ENCODE data around the gene CKAP2. TPM values are rescaled to one million over a fixed set of nuclear protein-coding genes. Genes with fewer than 3 reads are reported as not detected.

Gene CKAP2
- total RNA-seq, 4 donors from 2014 or later: 9.8 to 38.0 (median 13.7) TPM

- DNase-seq: peak; percentile 94 to 98 (median 98)
- H3K27ac ChIP-seq: peak within 1 kb of the TSS; percentile 91 to 99 (median 97)
- peaks cover 0 to 22% (median 7%) of the 10 kb centered on the region in 4 donors for H3K4me1 ChIP-seq
- peak within 1 kb of the TSS; percentile 62 to 90 (median 72) for H3K4me3 ChIP-seq
- no peaks in the 10 kb centered on the region for H3K9me3 ChIP-seq
- H3K27me3 ChIP-seq: no peaks in the 10 kb centered on the region
- TF ChIP-seq CTCF (IDR thresholded peaks at IDR 0.05): peak; percentile 97 to 100 (median 100)
- TF ChIP-seq POLR2A (IDR thresholded peaks at IDR 0.05): peak; percentile 88 to 94
- no peaks in the 10 kb centered on the region for H3K36me3 ChIP-seq
Measured at GRCh38 chr13:52450012-52450792, 5.1 kb upstream of the CKAP2 start, which contains the start of gene VPS36. VPS36 (minus strand) TSS chr13:52450634; CDS start chr13:52450594, 40 bp downstream.

GRCh38 chr13:52450793-52451116 is 4.5 kb upstream of the CKAP2 start:
- Histone ChIP-seq H3K27ac (peak overlapping the region in 3 of 4 donors; percentile 91 to 99 (median 97)), H3K9me3 (no peaks in the 10 kb centered on the region), H3K4me3 (peak overlapping the region in 3 of 4 donors; percentile 69 to 90 (median 76)), H3K36me3 (no peaks in the 10 kb centered on the region), H3K27me3 (no peaks in the 10 kb centered on the region), H3K4me1 (peaks cover 0 to 22% (median 7%) of the 10 kb centered on the region in 4 donors)
- peak in 1 of 6 experiments; percentile 30 for TF ChIP-seq CTCF (IDR thresholded peaks at IDR 0.05)
- no peak for TF ChIP-seq POLR2A (IDR thresholded peaks at IDR 0.05)
- no peak for DNase-seq

- no peak for DNase-seq
- Histone ChIP-seq H3K27ac (peak overlapping the region in 2 of 4 donors; percentile 91 to 99), H3K4me3 (no peak overlapping the region)
Measured at GRCh38 chr13:52451135-52451804, 4.0 kb upstream of the CKAP2 start.

GRCh38 chr13:52452470-52452869 is 2.8 kb upstream of the CKAP2 start:
- H3K9me3 ChIP-seq: no peaks in the 10 kb centered on the region
- DNase-seq: no peak
- no peak overlapping the region for H3K4me3 ChIP-seq
- no peaks in the 10 kb centered on the region for H3K27me3 ChIP-seq
- H3K36me3 ChIP-seq: no peaks in the 10 kb centered on the region
- TF ChIP-seq CTCF (IDR thresholded peaks at IDR 0.05) (no peak), POLR2A (IDR thresholded peaks at IDR 0.05) (no peak)
- no peak overlapping the region for H3K27ac ChIP-seq
- H3K4me1 ChIP-seq: peaks cover 0 to 35% (median 7%) of the 10 kb centered on the region in 4 donors

More at GRCh38 chr13:52451135-52451804, 4.0 kb upstream of the CKAP2 start:
- Histone ChIP-seq H3K9me3 (no peaks in the 10 kb centered on the region), H3K27me3 (no peaks in the 10 kb centered on the region), H3K4me1 (peaks cover 0 to 24% (median 7%) of the 10 kb centered on the region in 4 donors), H3K36me3 (no peaks in the 10 kb centered on the region)
- TF ChIP-seq POLR2A (IDR thresholded peaks at IDR 0.05): no peak
- TF ChIP-seq CTCF (IDR thresholded peaks at IDR 0.05): no peak

GRCh38 chr13:52454459-52454819 is 839 bp upstream of the CKAP2 start:
- Histone ChIP-seq H3K4me3 (peak overlapping the region; percentile 62 to 96 (median 73)), H3K36me3 (no peaks in the 10 kb centered on the region), H3K27ac (peak overlapping the region; percentile 91 to 98 (median 94)), H3K4me1 (peaks cover 0 to 23% (median 3%) of the 10 kb centered on the region in 4 donors), H3K9me3 (no peaks in the 10 kb centered on the region), H3K27me3 (no peaks in the 10 kb centered on the region)
- peak in 2 of 3 donors; percentile 56 to 69 for DNase-seq
- TF ChIP-seq POLR2A (IDR thresholded peaks at IDR 0.05): no peak
- TF ChIP-seq CTCF (IDR thresholded peaks at IDR 0.05): no peak

Data from Peyer's patch (tissue), 4 donors.